HG03097 (cell line): ENCODE measurements around the gene REL.
A peak's percentile ranks its signal among the peaks of the same experiment; 100 is the strongest.
"Not testable (repeated sequence)": the region's sequence is repeated elsewhere in the genome, so short reads cannot be mapped to it uniquely, and the experiment has no call there.

Experiments used
- ATAC-seq: cut with Tn5 transposase; IDR thresholded peaks from one replicate; pipeline ENCODE4 v1.9.1; 2021; ENCODE audit not compliant: unreplicated experiment, low FRiP score

Gene REL

DNA sequence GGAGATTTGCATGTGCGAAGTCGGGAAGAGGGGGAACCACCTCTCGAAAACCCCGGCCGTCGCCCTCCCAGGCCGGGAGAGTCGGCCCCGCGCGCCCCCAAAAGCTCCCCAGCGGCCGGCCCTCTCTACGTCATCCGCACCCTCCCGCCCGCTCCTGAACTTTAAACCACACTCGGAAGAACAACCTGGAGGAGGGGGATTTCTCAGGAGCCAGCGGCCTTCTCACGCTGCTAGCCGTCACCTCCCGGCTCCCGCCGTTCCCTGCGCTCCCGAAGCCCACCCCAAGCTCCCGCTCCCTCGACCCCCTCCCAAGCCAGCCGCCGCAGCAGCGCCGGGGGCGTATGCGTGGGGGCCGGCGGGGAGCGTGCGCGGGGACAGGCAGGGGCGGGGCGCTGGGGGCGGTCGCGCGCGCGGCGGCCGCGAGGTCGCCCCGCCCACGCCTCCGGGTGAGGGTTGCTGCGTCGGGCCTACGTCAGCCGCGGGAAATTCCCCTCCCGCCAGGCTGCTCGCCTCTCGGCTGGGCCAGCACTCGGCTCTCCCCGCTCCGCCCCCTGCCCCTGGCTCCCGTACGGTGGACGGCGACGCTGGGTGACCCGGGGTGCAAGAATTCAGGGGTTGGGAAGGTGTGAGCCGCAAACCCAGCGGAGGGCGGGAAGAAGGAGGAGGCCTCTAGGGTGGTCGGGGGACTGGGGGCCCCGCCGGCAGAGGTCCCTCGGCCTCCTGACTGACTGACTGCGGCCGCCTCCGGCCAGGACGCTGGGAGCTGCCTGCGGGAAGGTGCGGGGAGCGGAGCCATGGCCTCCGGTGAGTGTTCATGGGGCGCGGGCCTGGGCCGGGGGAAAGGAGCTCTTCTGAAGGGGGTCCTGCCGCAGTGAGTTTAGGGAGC lies at the start of gene REL:
TSS of gene REL (plus strand) at position 528 of the 886 bp plus-strand sequence. CDS start at position 795, 267 bp downstream.
- peak; percentile 87 for ATAC-seq

DNA sequence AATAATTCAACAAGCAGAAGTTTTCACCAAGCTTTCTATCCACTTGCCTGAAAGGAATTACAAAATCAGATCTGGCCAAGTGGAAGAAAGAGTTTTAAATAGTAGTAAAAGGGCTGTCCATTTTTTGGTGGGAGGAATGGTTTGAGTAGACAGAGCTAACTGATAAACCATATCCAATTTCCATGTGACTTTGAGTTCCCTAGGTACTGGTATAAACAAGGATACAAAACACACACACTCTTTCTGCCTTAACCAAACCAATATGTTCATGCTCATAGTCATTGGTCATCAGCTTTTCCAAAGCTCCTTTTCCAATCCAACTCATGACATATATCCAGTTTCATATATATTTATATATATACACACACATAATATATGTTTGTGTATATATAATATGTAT lies 49.5 kb upstream of the REL start:
- no peak for ATAC-seq

DNA sequence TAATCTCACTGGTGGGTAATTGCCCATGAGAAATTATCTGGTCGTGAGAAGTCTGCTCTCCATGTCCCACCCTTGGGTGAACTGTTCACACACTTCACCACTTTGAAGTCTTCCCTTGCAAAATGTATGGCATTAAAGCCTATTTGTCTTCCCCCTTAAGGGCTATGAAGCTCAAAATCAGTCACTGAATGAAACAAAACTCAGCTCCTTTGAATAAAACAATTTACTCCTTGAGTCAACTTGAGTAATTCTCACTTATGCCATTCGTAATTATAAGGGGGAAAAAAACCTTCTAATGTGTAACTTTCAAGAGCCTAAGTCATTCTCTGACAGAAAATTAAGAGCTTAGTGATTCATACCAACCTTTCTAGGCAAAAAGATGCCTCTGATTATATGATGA lies 48.8 kb upstream of the REL start:
- no peak for ATAC-seq

DNA sequence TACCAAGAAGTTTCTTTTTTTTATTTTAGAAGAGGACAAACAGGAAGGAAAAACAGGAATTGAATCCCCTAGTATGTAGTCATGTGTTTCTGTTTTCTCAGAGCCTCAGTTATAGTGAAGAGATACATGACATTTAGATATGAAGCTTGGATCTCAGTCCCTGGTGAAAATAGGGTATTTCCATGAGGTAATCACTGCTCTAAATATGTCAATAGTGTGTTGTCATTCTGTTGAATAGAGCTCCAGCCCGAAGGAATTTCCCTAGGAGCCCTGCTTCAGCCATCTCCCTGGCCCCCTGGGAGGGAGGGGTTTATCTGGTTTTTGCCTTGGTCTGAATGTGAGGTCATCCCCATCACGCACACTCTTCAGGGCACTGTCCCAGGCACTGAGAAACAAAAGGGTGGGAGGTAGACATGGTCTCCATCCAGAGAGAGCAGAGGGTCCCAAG lies 47.1 kb upstream of the REL start:
- ATAC-seq: no peak

DNA sequence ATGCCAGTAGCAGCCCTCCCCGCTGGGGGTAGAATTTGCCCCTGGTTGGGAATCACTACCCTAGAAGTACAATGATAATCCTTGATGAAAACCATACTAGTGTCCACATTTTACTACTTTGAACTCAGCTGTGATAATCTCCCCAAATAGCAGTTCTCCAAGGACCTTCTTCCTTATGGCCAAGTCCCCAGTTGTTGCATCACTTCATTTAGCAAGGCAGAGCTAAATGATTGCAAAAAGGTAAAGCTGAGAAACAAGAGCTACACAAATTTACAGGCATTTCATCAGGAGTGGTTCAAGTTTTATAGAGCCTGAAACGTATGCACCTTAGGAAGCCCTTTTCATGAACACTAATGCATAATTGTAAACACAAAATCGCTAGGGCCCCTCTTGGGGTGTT lies 44.9 kb upstream of the REL start:
- no peak for ATAC-seq

DNA sequence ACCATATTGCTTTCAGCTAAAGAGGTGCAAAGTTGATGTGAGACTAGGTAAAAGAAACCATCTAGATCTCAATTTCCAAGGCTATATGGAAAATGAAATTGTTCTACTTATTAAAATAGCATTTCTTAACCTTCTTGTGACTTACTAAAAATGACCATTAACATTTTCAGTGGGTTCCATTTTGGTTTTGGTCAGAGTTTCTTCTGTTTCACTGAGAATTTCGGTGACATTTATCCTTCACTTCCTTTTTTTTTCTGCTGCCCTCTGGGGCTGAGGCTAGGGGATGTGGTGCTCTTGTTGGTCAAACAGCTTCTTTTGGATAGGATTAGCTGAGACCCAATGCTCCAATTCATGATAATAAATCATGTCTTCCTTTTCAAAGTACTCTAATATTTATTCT lies 44.3 kb upstream of the REL start:
- ATAC-seq: no peak

DNA sequence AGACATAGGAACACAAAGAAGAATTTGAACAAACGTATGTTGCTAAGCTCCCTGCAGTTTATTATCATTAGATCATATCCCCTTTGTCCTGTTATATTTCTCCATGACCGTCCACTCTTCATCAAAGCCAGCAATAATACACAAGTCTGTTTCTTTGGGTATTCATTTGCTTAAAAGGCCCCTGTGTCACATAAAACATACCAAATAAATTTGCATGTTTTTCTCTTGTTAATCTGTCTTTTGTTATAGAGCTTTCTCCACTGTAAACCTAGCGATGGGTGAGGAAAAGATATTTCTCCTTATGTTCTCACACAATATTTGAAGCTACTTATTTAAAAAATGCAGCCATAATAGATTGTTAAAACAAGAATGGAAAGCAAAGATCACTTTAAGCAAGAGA lies 42.9 kb upstream of the REL start:
- ATAC-seq: no peak

DNA sequence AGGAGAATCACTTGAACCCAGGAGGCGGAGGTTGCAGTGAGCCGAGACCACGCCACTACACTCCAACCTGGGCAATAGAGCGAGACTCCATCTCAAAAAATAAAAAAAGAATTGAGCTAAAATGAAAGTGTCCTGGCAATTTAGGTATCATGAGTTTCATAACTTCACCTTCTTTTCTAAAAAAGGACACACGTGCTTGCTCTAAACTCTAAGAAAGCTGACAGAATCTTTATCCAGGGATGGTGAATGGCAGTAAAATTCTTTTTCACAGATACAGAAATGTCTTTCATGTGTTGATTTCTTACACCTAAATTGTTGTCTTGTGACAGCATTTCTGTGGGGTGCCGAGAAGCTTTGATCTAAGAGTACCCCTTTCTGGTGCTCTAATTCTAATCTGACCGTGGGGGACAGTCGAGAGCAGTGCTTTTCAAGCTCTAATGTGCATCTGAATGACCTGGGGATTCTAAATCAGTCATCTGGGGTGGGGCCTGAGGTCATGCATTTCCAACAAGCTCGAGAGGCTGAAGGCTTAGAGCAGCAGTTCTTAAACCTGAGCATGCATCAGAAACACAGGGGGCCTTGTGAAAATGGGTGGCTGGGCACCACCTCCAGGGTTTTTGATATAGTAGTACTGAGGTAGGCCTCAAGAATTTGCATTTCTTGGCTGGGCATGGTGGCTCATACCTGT lies 42.1 kb upstream of the REL start:
- peak; percentile 44 for ATAC-seq

DNA sequence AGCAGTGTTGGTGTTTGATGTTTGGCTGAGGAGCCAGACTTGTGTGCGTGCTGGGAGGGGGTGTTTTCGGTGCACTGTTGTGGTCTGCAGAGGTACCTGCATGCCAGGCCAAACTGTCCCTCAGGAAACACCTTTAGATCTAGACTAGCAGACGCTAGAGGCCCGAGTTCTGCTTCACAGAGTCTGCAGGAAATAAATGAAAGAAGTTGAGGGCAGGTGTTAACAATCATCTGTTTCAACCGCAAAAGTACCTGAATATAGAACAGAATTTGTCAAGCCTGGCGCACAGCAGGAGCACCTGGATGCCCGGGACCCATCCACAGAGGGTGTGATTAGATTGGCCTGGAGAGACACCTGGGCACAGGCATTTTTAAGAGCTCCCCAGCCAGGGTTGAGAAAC lies 40.5 kb upstream of the REL start:
- ATAC-seq: peak; percentile 50

DNA sequence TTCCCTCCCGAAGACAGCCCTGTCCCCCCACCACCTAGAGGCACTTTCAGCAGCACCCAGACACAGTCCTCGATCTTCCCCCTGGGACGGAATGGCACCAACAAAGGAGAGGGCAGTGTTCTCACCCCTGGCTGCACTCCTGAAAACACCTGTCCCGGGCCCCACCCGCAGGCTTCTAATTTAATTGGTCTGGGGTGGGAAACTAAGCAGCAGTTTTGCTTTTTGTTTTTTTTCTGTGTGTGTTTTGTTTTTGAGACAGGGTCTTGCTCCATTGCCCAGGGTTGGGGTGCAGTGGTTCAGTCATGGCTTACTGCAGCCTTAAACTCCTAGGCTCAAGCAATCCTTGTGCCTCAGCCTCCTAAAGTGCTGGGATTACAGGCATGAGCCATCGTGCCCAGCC lies 38.4 kb upstream of the REL start:
- no peak for ATAC-seq

DNA sequence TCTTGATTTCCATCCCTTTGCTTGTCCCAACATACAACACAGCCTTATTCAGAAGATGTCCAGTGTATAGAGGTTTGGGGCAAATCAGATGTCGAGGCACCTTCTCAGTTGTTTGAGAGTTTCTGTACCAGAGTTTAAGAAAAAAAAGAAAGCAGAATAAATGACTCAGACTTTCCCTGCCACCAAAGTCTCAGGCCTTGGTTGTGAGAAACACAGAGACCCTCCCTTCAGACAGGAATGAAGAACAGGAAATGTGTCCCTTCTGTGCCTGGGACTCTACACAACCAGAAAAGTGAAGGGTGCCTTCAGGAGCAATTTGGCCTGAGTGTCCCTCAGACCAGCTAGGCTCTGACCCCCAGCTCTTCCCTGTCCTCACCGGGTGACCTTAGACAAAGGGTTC lies 37.3 kb upstream of the REL start:
- no peak for ATAC-seq

DNA sequence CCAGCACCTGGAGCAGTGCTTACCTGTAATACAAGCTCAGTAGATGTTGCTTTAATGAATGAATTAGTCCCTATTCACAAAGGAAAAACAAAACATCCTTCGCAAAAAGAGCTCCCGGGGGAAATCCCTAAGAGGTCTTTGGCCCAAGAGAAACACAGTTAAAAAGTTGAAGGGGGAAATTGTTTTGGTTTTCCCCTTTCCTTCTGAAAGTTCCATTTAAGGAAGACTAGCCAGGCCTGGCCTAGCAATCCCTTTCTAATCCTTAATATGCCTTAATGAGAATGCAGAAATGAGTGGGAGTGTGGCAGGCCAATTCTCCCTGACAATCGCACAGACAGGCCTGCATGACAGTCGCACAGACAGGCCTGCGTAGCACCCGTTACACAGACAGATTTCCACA lies 33.5 kb upstream of the REL start:
- ATAC-seq: no peak

DNA sequence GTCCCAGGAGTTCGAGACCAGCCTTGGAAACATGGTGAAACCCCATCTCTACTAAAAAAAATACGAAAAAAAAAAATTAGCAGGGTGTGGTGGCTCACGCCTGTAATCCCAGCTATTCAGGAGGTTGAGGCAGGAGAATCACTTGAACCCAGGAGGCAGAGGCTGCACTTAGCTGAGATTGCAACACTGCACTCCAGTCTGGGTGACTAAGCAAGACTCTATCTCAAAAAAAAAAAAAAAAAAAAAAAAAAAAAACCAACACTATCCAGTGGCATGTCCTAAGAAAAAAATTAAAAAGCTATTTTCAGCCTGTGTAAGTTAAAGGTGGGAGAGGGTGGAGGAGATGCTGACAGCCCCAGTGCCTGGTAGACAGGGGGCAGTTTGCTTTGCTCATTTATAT lies 32.2 kb upstream of the REL start:
- ATAC-seq: no peak

DNA sequence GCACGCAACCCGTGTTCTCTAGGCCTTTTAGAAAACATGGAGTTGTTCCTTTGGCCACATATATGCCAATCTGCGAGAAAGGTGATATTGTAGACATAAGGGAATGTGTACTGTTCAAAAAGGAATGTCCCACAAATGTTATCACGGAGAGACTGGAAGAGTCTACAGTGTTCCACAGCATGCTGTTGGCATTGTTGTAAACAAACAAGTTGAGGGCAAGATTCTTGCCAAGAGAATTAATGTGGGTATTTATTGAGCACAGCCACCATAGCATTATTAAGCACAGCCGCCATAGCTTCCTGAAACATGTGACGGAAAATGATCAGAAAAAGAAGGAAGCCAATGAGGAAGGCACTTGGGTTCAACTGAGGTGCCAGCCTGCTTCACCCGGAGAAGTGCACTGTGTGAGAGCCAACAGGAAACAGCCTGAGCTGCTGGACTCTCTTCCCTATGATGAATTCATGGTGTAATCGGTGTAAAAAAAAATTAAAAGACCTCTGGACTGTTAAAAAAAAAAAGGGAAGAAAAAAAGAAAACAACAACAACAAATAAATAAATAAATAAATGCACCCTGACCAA lies 29.0 kb upstream of the REL start:
- no peak for ATAC-seq

DNA sequence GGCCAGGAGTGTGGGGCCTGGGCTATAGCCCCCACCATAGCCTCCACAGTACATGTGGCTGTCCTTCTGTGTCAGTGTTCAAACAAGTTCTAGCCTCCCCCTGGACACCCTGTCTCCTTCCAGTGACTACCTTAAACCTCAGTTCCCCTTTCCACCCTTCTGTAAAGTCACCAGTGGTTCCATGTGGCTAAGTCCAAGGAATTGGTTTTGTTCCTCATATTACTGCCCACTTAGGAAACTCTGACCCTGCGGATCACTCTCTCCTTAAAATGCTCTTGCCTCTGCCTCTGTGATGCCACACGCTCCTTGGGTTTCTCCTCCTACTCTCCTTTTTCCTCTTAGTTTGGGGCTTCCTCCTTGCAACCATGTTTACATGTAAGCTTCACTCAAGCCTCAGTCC lies 27.8 kb upstream of the REL start:
- ATAC-seq: no peak

DNA sequence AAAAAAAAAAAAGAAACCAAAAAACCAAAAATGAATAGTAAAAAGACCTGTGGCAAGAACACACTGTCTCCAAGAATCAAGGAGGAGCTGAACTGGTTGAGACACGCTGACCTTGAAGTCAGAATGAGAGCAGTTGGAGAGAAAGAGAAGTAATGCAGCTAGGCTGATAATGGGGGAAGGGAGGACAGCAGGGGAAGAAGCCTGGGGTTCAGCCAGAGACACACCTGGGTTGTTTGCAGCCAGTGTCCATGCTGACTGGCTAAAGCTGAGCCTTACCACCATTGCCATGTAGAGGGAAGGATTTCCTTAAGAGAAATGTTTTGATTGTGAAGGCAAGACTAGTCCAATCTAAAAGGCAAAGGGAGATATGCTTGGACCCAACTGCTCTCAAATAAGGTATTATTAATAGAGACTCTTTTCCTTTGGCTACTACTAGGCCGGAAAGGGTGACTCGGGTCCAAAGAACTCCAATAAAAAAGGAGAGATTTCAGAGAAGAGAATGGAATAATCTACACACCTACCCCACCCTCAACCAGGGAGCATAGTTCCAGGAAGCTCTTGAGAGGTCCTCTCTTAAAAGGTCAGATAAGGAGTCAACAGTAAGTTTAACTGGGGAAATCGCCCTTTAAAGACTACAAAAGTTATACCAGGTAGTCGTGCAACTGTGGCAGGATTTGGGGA lies 25.2 kb upstream of the REL start:
- no peak for ATAC-seq

DNA sequence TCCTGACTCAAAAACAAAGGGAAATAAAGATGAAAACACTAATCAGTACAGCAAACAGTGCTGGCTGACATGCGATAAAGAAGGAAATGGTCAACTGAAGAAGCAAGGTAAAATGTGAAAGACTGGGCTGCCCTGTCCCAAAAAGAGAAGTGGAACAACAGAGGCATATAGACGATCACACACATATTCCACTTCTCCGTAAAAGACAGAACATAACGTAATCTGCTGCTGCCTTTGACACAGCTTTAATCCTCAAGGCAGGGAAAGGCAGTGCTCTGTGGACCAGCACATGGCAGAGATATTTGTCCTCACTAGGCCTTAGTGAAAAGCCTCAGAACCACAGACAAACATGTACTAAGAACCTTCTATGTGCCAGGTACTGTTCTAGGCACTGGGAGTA lies 24.3 kb upstream of the REL start:
- no peak for ATAC-seq

DNA sequence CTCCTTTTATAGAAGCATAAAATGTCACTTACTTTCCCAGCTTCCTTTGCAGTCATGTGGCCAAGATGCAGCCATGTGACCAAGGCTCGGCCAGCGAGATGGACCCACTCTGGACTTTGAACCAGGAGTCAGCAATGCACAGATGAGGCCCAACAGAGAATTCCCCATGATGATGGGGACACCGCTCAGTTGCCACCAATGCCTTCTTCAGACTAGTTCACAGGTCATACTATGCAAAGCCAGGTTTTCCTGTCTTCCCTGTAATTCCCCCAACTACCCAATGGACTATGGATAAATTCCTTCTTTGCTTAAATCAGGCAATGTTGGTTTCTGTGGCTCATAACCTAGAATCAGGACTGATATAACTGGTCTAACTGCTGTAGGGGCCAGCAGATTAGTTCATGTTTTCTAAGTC lies 22.5 kb upstream of the REL start:
- no peak for ATAC-seq

DNA sequence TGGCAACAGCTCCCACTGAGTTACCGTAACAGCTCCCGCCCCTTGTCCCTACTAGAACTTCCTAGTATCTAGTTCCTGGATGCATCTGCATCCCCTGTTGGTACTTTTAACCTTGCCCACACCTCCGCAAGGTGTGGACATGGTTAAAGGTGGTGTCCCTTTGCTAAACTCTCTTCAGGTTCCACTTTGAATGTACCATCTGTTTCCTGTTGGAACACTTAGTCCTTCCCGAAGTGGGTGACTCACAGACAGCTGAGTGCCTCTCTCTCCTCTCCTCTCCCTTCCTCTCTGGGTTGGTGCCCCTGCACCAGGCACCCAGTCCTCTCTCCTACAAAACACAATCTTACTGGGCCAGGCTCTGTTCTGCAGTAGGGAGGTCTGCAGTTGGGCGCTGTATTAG lies 19.6 kb upstream of the REL start:
- no peak for ATAC-seq

DNA sequence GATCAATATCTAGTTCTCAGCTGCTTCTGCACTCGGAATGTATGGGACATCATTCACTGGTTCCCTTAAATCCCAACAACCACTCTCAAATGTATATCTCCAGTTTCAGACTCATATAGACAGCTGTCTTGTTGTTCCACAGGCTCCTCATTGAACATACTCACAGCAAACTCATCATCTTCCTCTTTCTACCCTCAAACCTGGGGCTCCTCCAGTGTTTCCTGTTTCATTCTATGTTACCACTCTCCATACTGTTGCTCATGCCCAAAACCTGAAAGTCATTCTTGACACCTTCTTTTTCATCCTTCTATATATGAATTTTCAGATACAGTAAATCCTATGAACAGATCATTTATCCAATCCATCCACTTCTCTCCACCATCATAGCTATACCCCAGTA lies 18.7 kb upstream of the REL start:
- ATAC-seq: no peak

DNA sequence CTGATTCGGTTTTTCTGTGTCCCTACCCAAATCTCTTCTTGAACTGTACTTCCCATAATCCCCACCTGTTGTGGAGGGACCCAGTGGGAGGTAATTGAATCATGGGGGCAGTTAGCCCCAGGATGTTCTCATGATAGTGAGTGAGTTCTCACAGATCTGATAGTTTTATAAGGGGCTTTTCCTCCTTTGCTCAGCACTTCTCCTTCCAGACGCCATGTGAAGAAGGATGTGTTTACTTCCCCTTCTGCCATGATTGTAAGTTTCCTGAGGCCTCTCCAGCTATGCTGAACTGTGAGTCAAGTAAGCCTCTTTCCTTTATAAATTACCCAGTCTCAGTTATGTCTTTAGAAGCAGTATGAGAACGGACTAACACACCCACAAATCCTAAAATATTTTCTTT lies 16.0 kb upstream of the REL start:
- not testable (repeated sequence) for ATAC-seq
